Hepatocyte (in vitro differentiated cells): ENCODE results near the gene USP3. TPM values are rescaled to one million over a fixed set of nuclear protein-coding genes. Genes with fewer than 3 reads are reported as not detected.
A peak's percentile ranks its signal among the peaks of the same experiment; 100 is the strongest.

Source experiments
- DNase-seq: peaks from one replicate; pipeline ENCODE4 v3.0.0-alpha.2; 2016; ENCODE audit warnings: low spot score
- H2AFZ ChIP-seq: fragments of 200-600 bp; sonication (generic); 2 replicates; pipeline ENCODE4 v1.6.0; 2016; ENCODE audit warnings: antibody characterized with exemption, mild to moderate bottlenecking
- H3K27ac ChIP-seq: fragments of 200-600 bp; sonication (generic); 2 replicates; pipeline ENCODE4 v1.5.1; 2016; ENCODE audit warnings: mild to moderate bottlenecking
- H3K27me3 ChIP-seq: fragments of 200-600 bp; sonication (generic); 2 replicates; pipeline ENCODE4 v1.6.1; 2016
- H3K36me3 ChIP-seq: fragments of 200-600 bp; sonication (generic); replicated peaks from 2 replicates; pipeline ENCODE4 v1.5.1; 2016; ENCODE audit warnings: low read depth; ENCODE audit not compliant: insufficient read depth
- H3K4me1 ChIP-seq: fragments of 200-600 bp; sonication (generic); 2 replicates; pipeline ENCODE4 v1.5.1; 2016; ENCODE audit warnings: mild to moderate bottlenecking, moderate library complexity; ENCODE audit not compliant: insufficient read depth
- H3K4me2 ChIP-seq: fragments of 200-600 bp; sonication (generic); 2 replicates; pipeline ENCODE4 v1.6.0; 2016
- H3K4me3 ChIP-seq: fragments of 200-600 bp; sonication (generic); 2 replicates; pipeline ENCODE4 v1.5.1; 2016; ENCODE audit warnings: mild to moderate bottlenecking
- H3K79me2 ChIP-seq: fragments of 200-600 bp; sonication (generic); 2 replicates; pipeline ENCODE4 v1.6.0; 2017; ENCODE audit warnings: mild to moderate bottlenecking
- H3K9me2 ChIP-seq: fragments of 200-600 bp; sonication (generic); replicated peaks from 2 replicates; pipeline ENCODE4 v1.6.0; 2017; ENCODE audit warnings: mild to moderate bottlenecking; ENCODE audit not compliant: insufficient read depth
- H3K9me3 ChIP-seq: fragments of 200-600 bp; sonication (generic); 2 replicates; pipeline ENCODE4 v1.5.1; 2016; ENCODE audit warnings: low read depth, mild to moderate bottlenecking
- H4K20me1 ChIP-seq: fragments of 200-600 bp; sonication (generic); 2 replicates; pipeline ENCODE4 v1.6.0; 2016; ENCODE audit warnings: mild to moderate bottlenecking; ENCODE audit not compliant: insufficient read depth, poor library complexity, severe bottlenecking
- CTCF ChIP-seq: fragments of 200-600 bp; sonication (generic); IDR thresholded peaks from 2 replicates; pipeline ENCODE4 v1.5.1; 2016; ENCODE audit warnings: antibody characterized with exemption, mild to moderate bottlenecking; ENCODE audit not compliant: poor library complexity
- EZH2 ChIP-seq: fragments of 200-600 bp; sonication (generic); IDR thresholded peaks from 2 replicates; pipeline ENCODE4 v1.6.1; 2016; ENCODE audit warnings: antibody characterized with exemption, mild to moderate bottlenecking, borderline replicate concordance
- EZH2phosphoT487 ChIP-seq: fragments of 200-600 bp; sonication (generic); IDR thresholded peaks from one replicate; pipeline ENCODE4 v1.6.1; 2018; ENCODE audit warnings: antibody characterized with exemption, mild to moderate bottlenecking, low read depth, moderate library complexity; ENCODE audit not compliant: unreplicated experiment, severe bottlenecking
- WGBS: methylation state at CpG from one replicate; pipeline ENCODE4 v1.1.6; 2016; ENCODE audit warnings: low lambda C conversion rate; ENCODE audit errors: missing lambda C conversion rate; 5-methylcytosine and 5-hydroxymethylcytosine counted together
- polyA plus RNA-seq: library from polyadenylated mRNA; unstranded; fragments of >200 nt; fragmentation: Nextera tagmentation; extraction: Ambion mirVana; gene quantifications from 2 replicates; pipeline ENCODE4 v1.2.1, GENCODE V29; 2016
- total RNA-seq: library from RNA; depleted of rRNA; stranded (reverse); fragments of >200 nt; gene quantifications from 2 replicates; pipeline ENCODE4 v1.2.3, GENCODE V29; 2014

Gene USP3
- total and polyA plus RNA-seq, 2 experiments from 2014 or later = 30.5 to 61.2 TPM

GRCh38 chr15:63503739-63504246 is 600 bp upstream of the USP3 start:
- Histone ChIP-seq H4K20me1 (peaks cover 30% of the 10 kb centered on the region), H3K36me3 (no peaks in the 10 kb centered on the region), H2AFZ (peak overlapping the region; percentile 44), H3K9me3 (no peaks in the 10 kb centered on the region), H3K79me2 (peaks cover 37% of the 10 kb centered on the region), H3K4me2 (peak overlapping the region; percentile 87), H3K27ac (peak overlapping the region; percentile 99), H3K9me2 (no peaks in the 10 kb centered on the region), H3K4me1 (peaks cover 46% of the 10 kb centered on the region), H3K4me3 (peak overlapping the region; percentile 24), H3K27me3 (no peaks in the 10 kb centered on the region)
- peak; percentile 90 for DNase-seq
- no peak for TF ChIP-seq CTCF
- no peak for TF ChIP-seq EZH2phosphoT487
- no peak for TF ChIP-seq EZH2
- under 1% methylated on average over 28 of the region's 28 CpGs for WGBS

- Histone ChIP-seq H4K20me1 (peaks cover 43% of the 10 kb centered on the region), H3K4me3 (peak overlapping the region; percentile 79), H2AFZ (peak overlapping the region; percentile 69), H3K27ac (peak overlapping the region; percentile 96), H3K79me2 (peaks cover 51% of the 10 kb centered on the region), H3K4me2 (peak overlapping the region; percentile 90), H3K4me1 (peaks cover 61% of the 10 kb centered on the region), H3K27me3 (no peaks in the 10 kb centered on the region), H3K9me2 (no peaks in the 10 kb centered on the region), H3K9me3 (no peaks in the 10 kb centered on the region), H3K36me3 (no peaks in the 10 kb centered on the region)
- TF ChIP-seq EZH2phosphoT487 (no peak), EZH2 (no peak), CTCF (no peak)
- WGBS = 2% methylated on average over 44 of the region's 79 CpGs
- peak; percentile 76 for DNase-seq
Observed at GRCh38 chr15:63504979-63505841, 817 bp downstream of the USP3 start.

GRCh38 chr15:63505842-63506222 is 1.4 kb downstream of the USP3 start:
- H3K9me2 ChIP-seq = no peaks in the 10 kb centered on the region
- peak overlapping the region; percentile 90 for H3K4me2 ChIP-seq
- peak overlapping the region; percentile 69 for H2AFZ ChIP-seq
- TF ChIP-seq EZH2 (no peak), EZH2phosphoT487 (no peak), CTCF (no peak)
- peaks cover 57% of the 10 kb centered on the region for H3K79me2 ChIP-seq
- DNase-seq = no peak
- H4K20me1 ChIP-seq = peaks cover 49% of the 10 kb centered on the region
- H3K9me3 ChIP-seq = no peaks in the 10 kb centered on the region
- H3K4me1 ChIP-seq = peaks cover 59% of the 10 kb centered on the region
- H3K4me3 ChIP-seq = peak overlapping the region; percentile 79
- 30% methylated on average over 8 of the region's 8 CpGs for WGBS
- H3K27ac ChIP-seq = peak overlapping the region; percentile 96
- H3K36me3 ChIP-seq = no peaks in the 10 kb centered on the region
- H3K27me3 ChIP-seq = no peaks in the 10 kb centered on the region
